KOPT-K1 (cell line): Measurements from ENCODE around the gene SWAP70.

ENCODE experiments used
- H3K27ac ChIP-seq: fragments of 200-600 bp; sonication (generic); 2 replicates; pipeline ENCODE4 v1.5.1; 2016; ENCODE audit warnings: antibody characterized with exemption, mild to moderate bottlenecking, low read depth, low read length; ENCODE audit not compliant: poor library complexity, severe bottlenecking
- H3K36me3 ChIP-seq: fragments of 200-600 bp; sonication (generic); 2 replicates; pipeline ENCODE4 v1.5.1; 2017; ENCODE audit warnings: antibody characterized with exemption, mild to moderate bottlenecking, low read length, moderate library complexity; ENCODE audit not compliant: insufficient read depth
- H3K9me3 ChIP-seq: fragments of 200-600 bp; sonication (generic); 2 replicates; pipeline ENCODE4 v1.5.1; 2017; ENCODE audit warnings: antibody characterized with exemption, low read length, mild to moderate bottlenecking; ENCODE audit not compliant: insufficient read depth, poor library complexity, severe bottlenecking

SWAP70 gene

GRCh38 chr11:9796266-9796665 lies 132.4 kb downstream of the SWAP70 start:
- no peaks in the 10 kb centered on the region for H3K36me3 ChIP-seq
- no peaks in the 10 kb centered on the region for H3K9me3 ChIP-seq
- H3K27ac ChIP-seq = no peak overlapping the region

GRCh38 chr11:9796854-9797253 lies 133.0 kb downstream of the SWAP70 start:
- Histone ChIP-seq H3K9me3 (no peaks in the 10 kb centered on the region), H3K36me3 (no peaks in the 10 kb centered on the region), H3K27ac (no peak overlapping the region)

- Histone ChIP-seq H3K27ac (no peak overlapping the region), H3K36me3 (no peaks in the 10 kb centered on the region), H3K9me3 (no peaks in the 10 kb centered on the region)
Measured at GRCh38 chr11:9797300-9797699, 133.4 kb downstream of the SWAP70 start.

GRCh38 chr11:9799886-9800285 lies 136.0 kb downstream of the SWAP70 start:
- H3K9me3 ChIP-seq = no peaks in the 10 kb centered on the region
- H3K36me3 ChIP-seq = no peaks in the 10 kb centered on the region
- H3K27ac ChIP-seq = no peak overlapping the region

GRCh38 chr11:9802291-9802861 lies 138.5 kb downstream of the SWAP70 start:
- no peaks in the 10 kb centered on the region for H3K9me3 ChIP-seq
- H3K36me3 ChIP-seq = peaks cover 5% of the 10 kb centered on the region; the same call in 1 of the 2 replicates
- H3K27ac ChIP-seq = no peak overlapping the region
